GM12891 (cell line): Measurements from ENCODE around the gene TRAF1.

Experiments used
- POLR2A ChIP-seq: IDR thresholded peaks from 2 replicates; pipeline ENCODE4 v1.6.1; 2011; ENCODE audit warnings: low read depth, low read length, control low read depth
- POLR2AphosphoS5 ChIP-seq: IDR thresholded peaks from 2 replicates; pipeline ENCODE4 v1.6.1; 2011; ENCODE audit warnings: low read depth, low read length, control low read depth
- TAF1 ChIP-seq: IDR thresholded peaks from 2 replicates; pipeline ENCODE4 v1.6.1; 2011; ENCODE audit warnings: low read depth, low read length, control low read depth

GRCh38 chr9:120882935-120883607 lies 43.5 kb downstream of the TRAF1 start:
- TF ChIP-seq POLR2A (no peak), POLR2AphosphoS5 (no peak), TAF1 (no peak)
